Measurements from ENCODE around the gene ZBTB21.

ZBTB21 gene

GRCh38 chr21:41983229-41983628 is 26.9 kb downstream of the ZBTB21 start:
- Histone ChIP-seq H3K4me1 (ENCODE audit: low read length) (no peaks in the 10 kb centered on the region), H3K27me3 (ENCODE audit: low read depth, low read length) (no peaks in the 10 kb centered on the region), H3K36me3 (replicated peaks; ENCODE audit: low read depth, low read length) (no peaks in the 10 kb centered on the region), H3K4me2 (ENCODE audit: low read length) (no peak overlapping the region), H3K4me3 (ENCODE audit: low read length) (no peak overlapping the region), H3K79me2 (ENCODE audit: low read length) (no peaks in the 10 kb centered on the region), H4K20me1 (ENCODE audit: insufficient read depth, low read length) (no peaks in the 10 kb centered on the region), H3K27ac (ENCODE audit: low read length) (no peak overlapping the region), H2AFZ (ENCODE audit: low read depth, low read length) (no peak overlapping the region), H3K9me3 (ENCODE audit: insufficient read depth, low read length) (0 out of 2 replicates have a peak, but pooled peaks cover 7% of the 10 kb centered on the region), H3K9ac (ENCODE audit: low read length) (no peak overlapping the region)
- TF ChIP-seq CTCF (IDR thresholded peaks at IDR 0.05; ENCODE audit: low read depth, low read length) (no peak), EZH2phosphoT487 (IDR thresholded peaks at IDR 0.05; ENCODE audit: low read depth) (no peak)

GRCh38 chr21:41980561-41980960 is 29.6 kb downstream of the ZBTB21 start:
- Histone ChIP-seq H3K27me3 (ENCODE audit: low read depth, low read length) (no peaks in the 10 kb centered on the region), H4K20me1 (ENCODE audit: insufficient read depth, low read length) (no peaks in the 10 kb centered on the region), H3K4me1 (ENCODE audit: low read length) (no peaks in the 10 kb centered on the region), H3K4me3 (ENCODE audit: low read length) (no peak overlapping the region), H3K36me3 (replicated peaks; ENCODE audit: low read depth, low read length) (no peaks in the 10 kb centered on the region), H3K27ac (ENCODE audit: low read length) (no peak overlapping the region), H3K79me2 (ENCODE audit: low read length) (no peaks in the 10 kb centered on the region), H3K9ac (ENCODE audit: low read length) (no peak overlapping the region), H2AFZ (ENCODE audit: low read depth, low read length) (no peak overlapping the region), H3K9me3 (ENCODE audit: insufficient read depth, low read length) (0 out of 2 replicates have a peak, but pooled peaks cover 7% of the 10 kb centered on the region), H3K4me2 (ENCODE audit: low read length) (no peak overlapping the region)
- no peak for TF ChIP-seq CTCF (IDR thresholded peaks at IDR 0.05; ENCODE audit: low read depth, low read length)
- no peak for TF ChIP-seq EZH2phosphoT487 (IDR thresholded peaks at IDR 0.05; ENCODE audit: low read depth)

GRCh38 chr21:41979751-41980369 is 30.3 kb downstream of the ZBTB21 start:
- no peaks in the 10 kb centered on the region for H3K36me3 ChIP-seq (replicated peaks; ENCODE audit: low read depth, low read length)
- 0 out of 2 replicates have a peak, but pooled peaks cover 7% of the 10 kb centered on the region for H3K9me3 ChIP-seq (ENCODE audit: insufficient read depth, low read length)
- TF ChIP-seq EZH2phosphoT487 (IDR thresholded peaks at IDR 0.05; ENCODE audit: low read depth) (no peak), CTCF (IDR thresholded peaks at IDR 0.05; ENCODE audit: low read depth, low read length) (no peak)
- H3K27me3 ChIP-seq (ENCODE audit: low read depth, low read length) = no peaks in the 10 kb centered on the region
- no peak overlapping the region for H3K4me3 ChIP-seq (ENCODE audit: low read length)
- H3K79me2 ChIP-seq (ENCODE audit: low read length) = no peaks in the 10 kb centered on the region
- no peak overlapping the region for H2AFZ ChIP-seq (ENCODE audit: low read depth, low read length)
- no peak overlapping the region for H3K9ac ChIP-seq (ENCODE audit: low read length)
- H4K20me1 ChIP-seq (ENCODE audit: insufficient read depth, low read length) = no peaks in the 10 kb centered on the region
- H3K4me2 ChIP-seq (ENCODE audit: low read length) = no peak overlapping the region
- no peaks in the 10 kb centered on the region for H3K4me1 ChIP-seq (ENCODE audit: low read length)
- no peak overlapping the region for H3K27ac ChIP-seq (ENCODE audit: low read length)

GRCh38 chr21:41979335-41979734 is 30.8 kb downstream of the ZBTB21 start:
- no peak overlapping the region for H3K9ac ChIP-seq (ENCODE audit: low read length)
- H3K27ac ChIP-seq (ENCODE audit: low read length) = no peak overlapping the region
- H3K9me3 ChIP-seq (ENCODE audit: insufficient read depth, low read length) = 0 out of 2 replicates have a peak, but pooled peaks cover 7% of the 10 kb centered on the region
- no peaks in the 10 kb centered on the region for H3K4me1 ChIP-seq (ENCODE audit: low read length)
- H4K20me1 ChIP-seq (ENCODE audit: insufficient read depth, low read length) = no peaks in the 10 kb centered on the region
- H3K79me2 ChIP-seq (ENCODE audit: low read length) = no peaks in the 10 kb centered on the region
- no peaks in the 10 kb centered on the region for H3K27me3 ChIP-seq (ENCODE audit: low read depth, low read length)
- TF ChIP-seq EZH2phosphoT487 (IDR thresholded peaks at IDR 0.05; ENCODE audit: low read depth) (no peak), CTCF (IDR thresholded peaks at IDR 0.05; ENCODE audit: low read depth, low read length) (no peak)
- H3K4me2 ChIP-seq (ENCODE audit: low read length) = no peak overlapping the region
- H2AFZ ChIP-seq (ENCODE audit: low read depth, low read length) = no peak overlapping the region
- H3K4me3 ChIP-seq (ENCODE audit: low read length) = no peak overlapping the region
- H3K36me3 ChIP-seq (replicated peaks; ENCODE audit: low read depth, low read length) = no peaks in the 10 kb centered on the region

All from OCI-LY3 (cell line).